H1 (cell line): ENCODE results near the gene GOLGA7B. TPM values are rescaled to one million over a fixed set of nuclear protein-coding genes. Genes with fewer than 3 reads are reported as not detected.

Experiments
- CTCF ChIA-PET: fragments of 300-600 bp; sonication (Branson Sonifier 250); formaldehyde crosslinking; loops from one replicate; lab custom pipeline; 2021; ENCODE audit not compliant: partially characterized antibody; lab: Charles Lee
- POLR2A ChIA-PET: fragments of 300-600 bp; sonication (Branson Sonifier 250); formaldehyde crosslinking; loops from one replicate; lab custom pipeline; 2021; ENCODE audit warnings: inconsistent platforms; ENCODE audit not compliant: partially characterized antibody; lab: Charles Lee
- DNase-seq, 2 experiments: peaks; one replicate each; pipeline versions ENCODE4 v3.0.0 to v3.0.0-alpha.2; 2010 to 2022; ENCODE audit warnings: low spot score in 2 of 2, low read depth in 1 of 2, mixed read lengths in 1 of 2
- FAIRE-seq: peaks from 2 replicates; lab custom pipeline; 2011; peaks lifted over from hg19 to GRCh38; lab: Jason Lieb, UNC
- H2AFZ ChIP-seq: 2 replicates; pipeline ENCODE4 v1.8.1; 2012; ENCODE audit warnings: low read length, inconsistent platforms
- H2AK5ac ChIP-seq: 2 replicates; pipeline ENCODE4 v1.6.1; 2013; ENCODE audit warnings: low read depth, low read length
- H2BK120ac ChIP-seq: replicated peaks from 2 replicates; pipeline ENCODE3; 2013; ENCODE audit warnings: low read depth, low read length, inconsistent platforms
- H2BK12ac ChIP-seq: 2 replicates; pipeline ENCODE4 v1.6.1; 2013; ENCODE audit warnings: low read depth, low read length
- H2BK15ac ChIP-seq: 2 replicates; pipeline ENCODE4 v1.6.1; 2013; ENCODE audit warnings: low read length
- H2BK20ac ChIP-seq: 2 replicates; pipeline ENCODE4 v1.6.1; 2013; ENCODE audit warnings: low read length
- H2BK5ac ChIP-seq: 2 replicates; pipeline ENCODE4 v1.6.1; 2013; ENCODE audit warnings: low read depth, low read length
- H3K14ac ChIP-seq: 2 replicates; pipeline ENCODE4 v1.6.1; 2013; ENCODE audit warnings: inconsistent platforms; ENCODE audit not compliant: insufficient read length
- H3K18ac ChIP-seq: 2 replicates; pipeline ENCODE4 v1.6.1; 2013; ENCODE audit warnings: low read length; ENCODE audit errors: extremely low read depth
- H3K23ac ChIP-seq: 2 replicates; pipeline ENCODE4 v1.6.1; 2013; ENCODE audit warnings: inconsistent platforms; ENCODE audit not compliant: insufficient read length
- H3K23me2 ChIP-seq: 2 replicates; pipeline ENCODE4 v1.6.1; 2013; ENCODE audit warnings: low read depth, low read length
- H3K27ac ChIP-seq: 2 replicates; pipeline ENCODE4 v1.6.1; 2011; ENCODE audit warnings: low read depth, low read length, inconsistent platforms
- H3K27me3 ChIP-seq, 4 experiments: replicated peaks in 1 of 4; 1 replicate in 1 of 4; 2 replicates in 3 of 4; pipeline versions ENCODE4 v1.6.1 to v1.8.1; 2011 to 2013; ENCODE audit warnings: low read length in 3 of 4, mild to moderate bottlenecking in 3 of 4, inconsistent platforms in 2 of 4, mixed read lengths in 2 of 4, moderate library complexity in 1 of 4; ENCODE audit not compliant: control insufficient read depth in 3 of 4, insufficient read depth in 3 of 4; ENCODE audit errors: extremely low read depth in 1 of 4
- H3K36me3 ChIP-seq, 4 experiments: 2 replicates each; pipeline versions ENCODE4 v1.6.1 to v1.8.1; 2011 to 2013; ENCODE audit warnings: mild to moderate bottlenecking in 4 of 4, low read length in 3 of 4, moderate library complexity in 2 of 4, control low read depth in 1 of 4, inconsistent platforms in 1 of 4; ENCODE audit not compliant: insufficient read depth in 4 of 4, control insufficient read depth in 2 of 4
- H3K4ac ChIP-seq: replicated peaks from 2 replicates; pipeline ENCODE3; 2013; ENCODE audit warnings: low read length, low read depth, mixed read lengths, inconsistent platforms; ENCODE audit not compliant: insufficient read length
- H3K4me1 ChIP-seq, 4 experiments: replicated peaks in 1 of 4; 1 replicate in 1 of 4; 2 replicates in 3 of 4; pipeline versions ENCODE4 v1.6.1 to v1.8.1; 2011 to 2013; ENCODE audit warnings: low read length in 3 of 4, inconsistent platforms in 2 of 4, mixed read lengths in 1 of 4; ENCODE audit not compliant: insufficient read depth in 4 of 4, control insufficient read depth in 3 of 4
- H3K4me2 ChIP-seq, 2 experiments: 2 replicates each; pipeline versions ENCODE4 v1.6.1 to v1.8.1; 2011 to 2013; ENCODE audit warnings: low read depth in 2 of 2, low read length in 2 of 2, control low read depth in 1 of 2, inconsistent platforms in 1 of 2, mild to moderate bottlenecking in 1 of 2; ENCODE audit not compliant: insufficient read depth in 1 of 2
- H3K4me3 ChIP-seq, 4 experiments: fragments of 200-600, 300-600 bp in 1 of 4; sonication (generic), shearing (Covaris generic), sonication (Bioruptor Twin) in 1 of 4; 2 replicates each; pipeline versions ENCODE4 v1.5.1 to v1.8.1; 2011 to 2016; ENCODE audit warnings: low read length in 4 of 4, low read depth in 3 of 4, control low read depth in 2 of 4, inconsistent platforms in 2 of 4, mild to moderate bottlenecking in 2 of 4, mixed read lengths in 1 of 4, moderate library complexity in 1 of 4; ENCODE audit not compliant: insufficient read depth in 2 of 4; ENCODE audit errors: extremely low read depth in 1 of 4
- H3K56ac ChIP-seq: replicated peaks from 2 replicates; pipeline ENCODE3; 2013; ENCODE audit warnings: low read depth, mild to moderate bottlenecking, mixed read lengths, low read length, inconsistent platforms; ENCODE audit not compliant: insufficient read length
- H3K79me1 ChIP-seq: 2 replicates; pipeline ENCODE4 v1.6.1; 2013; ENCODE audit warnings: low read depth, low read length, control low read depth
- H3K79me2 ChIP-seq, 2 experiments: 2 replicates each; pipeline versions ENCODE4 v1.6.1 to v1.8.1; 2012 to 2013; ENCODE audit warnings: low read length in 2 of 2, mild to moderate bottlenecking in 2 of 2, inconsistent platforms in 1 of 2; ENCODE audit not compliant: insufficient read depth in 2 of 2, control insufficient read depth in 1 of 2
- H3K9ac ChIP-seq, 4 experiments: replicated peaks in 1 of 4; 1 replicate in 1 of 4; 2 replicates in 3 of 4; pipeline versions ENCODE4 v1.6.1 to v1.8.1; 2011 to 2013; ENCODE audit warnings: low read depth in 3 of 4, low read length in 3 of 4, control low read depth in 2 of 4, mild to moderate bottlenecking in 2 of 4, moderate library complexity in 2 of 4, inconsistent platforms in 1 of 4; ENCODE audit errors: extremely low read depth in 1 of 4
- H3K9me3 ChIP-seq, 2 experiments: 2 replicates each; pipeline versions ENCODE4 v1.6.1 to v1.8.1; 2012 to 2013; ENCODE audit warnings: mild to moderate bottlenecking in 2 of 2, moderate library complexity in 2 of 2, control low read depth in 1 of 2, inconsistent platforms in 1 of 2, low read depth in 1 of 2, low read length in 1 of 2, mixed read lengths in 1 of 2; ENCODE audit not compliant: insufficient read depth in 2 of 2
- H4K20me1 ChIP-seq, 2 experiments: replicated peaks in 1 of 2; 2 replicates each; pipeline versions ENCODE3 to v1.8.1; 2011 to 2013; ENCODE audit warnings: inconsistent platforms in 2 of 2, low read length in 2 of 2, mild to moderate bottlenecking in 1 of 2; ENCODE audit not compliant: insufficient read depth in 2 of 2, control insufficient read depth in 1 of 2
- H4K5ac ChIP-seq: 2 replicates; pipeline ENCODE4 v1.6.1; 2013; ENCODE audit warnings: low read length, low read depth, mixed read lengths, inconsistent platforms; ENCODE audit not compliant: insufficient read length
- H4K8ac ChIP-seq: 2 replicates; pipeline ENCODE4 v1.8.0; 2013; ENCODE audit warnings: mild to moderate bottlenecking, moderate library complexity, low read length, inconsistent platforms; ENCODE audit not compliant: insufficient read depth; ENCODE audit errors: extremely low read depth
- H4K91ac ChIP-seq: replicated peaks from 2 replicates; pipeline ENCODE3; 2013; ENCODE audit warnings: low read length, mixed read lengths, inconsistent platforms; ENCODE audit not compliant: insufficient read length
- CREB1 ChIP-seq: IDR thresholded peaks from 2 replicates; pipeline ENCODE4 v1.6.1; 2012; ENCODE audit warnings: inconsistent platforms
- NANOG ChIP-seq: IDR thresholded peaks from 2 replicates; pipeline ENCODE4 v1.6.1; 2011; ENCODE audit warnings: low read length, low read depth, mild to moderate bottlenecking, inconsistent platforms; ENCODE audit not compliant: insufficient read depth, poor library complexity, severe bottlenecking
- RAD21 ChIP-seq, 2 experiments: IDR thresholded peaks in 1 of 2; conservative IDR thresholded peaks in 1 of 2; 2 replicates each; pipeline ENCODE4 v1.6.1; 2011; ENCODE audit warnings: low read depth in 2 of 2, low read length in 2 of 2, improper control_type of control experiment in 1 of 2, inconsistent platforms in 1 of 2, mild to moderate bottlenecking in 1 of 2, moderate library complexity in 1 of 2
- WGBS, 2 experiments: shearing (Covaris generic) in 1 of 2; methylation state at CpG; one replicate each; pipeline versions ENCODE4 v1.1.6 to v1.1.7; 2013 to 2015; ENCODE audit warnings: low lambda C conversion rate in 2 of 2, mixed read lengths in 2 of 2, inconsistent platforms in 1 of 2, low coverage in 1 of 2, missing lambda C conversion rate in 1 of 2; ENCODE audit not compliant: insufficient replicate concordance in 2 of 2, insufficient coverage in 1 of 2, insufficient read length in 1 of 2; ENCODE audit errors: extremely low coverage in 1 of 2, missing lambda C conversion rate in 1 of 2; 5-methylcytosine and 5-hydroxymethylcytosine counted together
- polyA plus RNA-seq, 7 experiments: library from polyadenylated mRNA; depleted of rRNA in 3 of 7; stranded (reverse) in 5 of 7; unstranded in 2 of 7; fragments of >200 nt in 5 of 7; fragments of 200-250 nt in 2 of 7; gene quantifications; 1 replicate in 5 of 7; 2 replicates in 1 of 7; 4 replicates in 1 of 7; pipeline versions ENCODE4 v1.2.1 to v1.2.3, GENCODE V29; 2011 to 2013; ENCODE audit warnings: missing spikeins in 2 of 7, mixed read lengths in 2 of 7
- total RNA-seq: library from RNA; stranded (reverse); fragmentation: NEBNext Ultra II Directional; extraction: Animal tissue kit (Norgen Biotek cat#: 25700); gene quantifications from 2 replicates; pipeline ENCODE4 v1.2.1, GENCODE V29; 2021

Gene GOLGA7B
- total and polyA plus RNA-seq, 2 of the 8 experiments (the other 6 are each of a cell fraction or from before 2014, with no cell fraction given), result 0.04 to 0.14 TPM

DNA sequence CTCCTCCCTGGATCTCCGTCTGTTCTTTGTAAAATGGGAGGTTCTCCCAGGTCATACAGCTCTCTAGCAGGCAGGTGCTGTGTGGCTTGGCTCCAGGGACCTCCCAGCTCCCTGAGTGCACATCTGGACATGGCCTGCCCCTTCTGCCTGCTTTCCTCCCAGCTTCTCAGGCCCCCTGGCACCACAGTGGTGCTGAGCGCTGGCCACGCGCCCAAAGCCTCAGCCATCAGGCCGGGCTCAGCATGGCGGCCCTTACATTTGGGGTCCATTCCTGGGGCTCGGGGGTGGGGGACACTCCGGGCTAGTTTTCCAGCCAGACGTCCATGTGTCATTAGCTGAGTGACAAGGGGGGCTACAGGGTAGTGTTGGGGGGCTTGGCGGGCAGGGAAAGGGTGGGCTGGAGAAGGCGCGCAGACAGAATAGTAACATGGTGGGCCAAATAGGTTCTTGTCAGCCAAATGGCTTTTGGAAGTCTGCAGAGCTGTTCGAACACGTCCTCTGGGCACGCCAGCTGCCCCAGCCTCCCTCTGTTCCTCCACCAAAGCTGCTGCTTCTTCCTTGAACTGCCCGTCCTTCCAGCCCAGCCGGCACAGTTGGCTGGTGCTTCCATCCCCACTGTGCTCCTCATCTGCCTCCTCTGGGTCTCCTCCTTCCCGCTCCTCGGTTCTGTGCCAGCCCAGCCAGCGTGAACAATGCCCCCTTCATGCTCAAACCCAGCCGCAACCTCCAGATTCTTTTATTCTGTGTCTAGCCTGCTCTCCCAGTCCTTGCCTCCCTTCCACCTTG, 65.9 kb downstream of the GOLGA7B start:
- no peak for TF ChIP-seq RAD21 (IDR thresholded peaks at IDR 0.05 in 1 of 2, conservative IDR thresholded peaks at IDR 0.05 in 1 of 2; ENCODE audit: low read depth in 2 of 2, low read length in 2 of 2)
- no peak for TF ChIP-seq NANOG
- TF ChIP-seq CREB1, result no peak
- H3K27me3 ChIP-seq, result peaks cover 0 to 6% (median 1%) of the 10 kb centered on the region in 4 experiments; a peak in 3 of 7 replicates
- H3K9me3 ChIP-seq, result no peaks in the 10 kb centered on the region
- H3K4me3 ChIP-seq, result no peak overlapping the region
- no peaks in the 10 kb centered on the region for H3K79me1 ChIP-seq
- no peak overlapping the region for H2BK20ac ChIP-seq
- H3K27ac ChIP-seq, result no peak overlapping the region
- no peak overlapping the region for H2AK5ac ChIP-seq
- FAIRE-seq, result no peak
- WGBS, 2 experiments, result 91% methylated on average over 19 of the region's 21 CpGs; no CpG with 5 or more reads in 1 of the 2 experiments
- no peak overlapping the region for H4K91ac ChIP-seq
- ChIA-PET CTCF (interaction anchor here (0.5 to 10.6 kb wide), 35 partner anchors 8 to 1698 kb away, joined by 3 to 246 read pairs (median 5); partner anchors contain the start of gene CRTAC1), POLR2A (no interaction called here)
- no peaks in the 10 kb centered on the region for H3K23me2 ChIP-seq
- H3K9ac ChIP-seq, result no peak overlapping the region
- H4K20me1 ChIP-seq, result no peaks in the 10 kb centered on the region
- H2BK15ac ChIP-seq, result no peak overlapping the region
- no peaks in the 10 kb centered on the region for H3K36me3 ChIP-seq
- H4K5ac ChIP-seq, result no peak overlapping the region
- no peak overlapping the region for H3K4ac ChIP-seq
- H2AFZ ChIP-seq, result no peak overlapping the region
- no peak overlapping the region for H3K18ac ChIP-seq
- H2BK120ac ChIP-seq, result no peak overlapping the region
- H3K56ac ChIP-seq, result no peak overlapping the region
- no peak overlapping the region for H3K4me2 ChIP-seq
- H2BK12ac ChIP-seq, result 0 out of 2 replicates have a peak overlapping the region, but pooled peaks have one; percentile 31
- H3K14ac ChIP-seq, result no peak overlapping the region
- H2BK5ac ChIP-seq, result no peak overlapping the region
- H3K79me2 ChIP-seq, result no peaks in the 10 kb centered on the region
- no peak overlapping the region for H3K23ac ChIP-seq
- no peak for DNase-seq
- H3K4me1 ChIP-seq, result peaks cover 0 to 6% (median 1%) of the 10 kb centered on the region in 4 experiments; a peak in 2 of 7 replicates
- no peak overlapping the region for H4K8ac ChIP-seq
